Vagina (tissue), 2 donors: ENCODE data around the gene MED13L.

Experiments used
- CTCF ChIP-seq, 3 experiments: fragments of 450-650 bp in 2 of 3; fragments of 200-600 bp in 1 of 3; sonication (generic) in 1 of 3; IDR thresholded peaks; one replicate each; pipeline ENCODE4 v1.5.1; 2017 to 2019; ENCODE audit warnings: antibody characterized with exemption in 3 of 3, mild to moderate bottlenecking in 2 of 3, moderate library complexity in 2 of 3
- POLR2A ChIP-seq, 2 donors: fragments of 450-650 bp; IDR thresholded peaks; one replicate each; pipeline ENCODE4 v1.6.1; 2017; ENCODE audit warnings: antibody characterized with exemption in 2 of 2, mild to moderate bottlenecking in 2 of 2, moderate library complexity in 2 of 2
- POLR2AphosphoS5 ChIP-seq, 2 donors: sonication (generic); formaldehyde crosslinking; IDR thresholded peaks; one replicate each; pipeline ENCODE4 v1.9.0; 2017; ENCODE audit warnings: antibody characterized with exemption in 2 of 2, mild to moderate bottlenecking in 2 of 2, low read depth in 1 of 2; ENCODE audit not compliant: insufficient read depth in 1 of 2

- no peak for TF ChIP-seq CTCF (IDR thresholded peaks at IDR 0.05)
- no peak for TF ChIP-seq POLR2A (IDR thresholded peaks at IDR 0.05)
- TF ChIP-seq POLR2AphosphoS5 (IDR thresholded peaks at IDR 0.05; ENCODE audit: insufficient read depth in 1 of 2, low read depth in 1 of 2): no peak
Observed at GRCh38 chr12:116141833-116142162, 135.7 kb downstream of the MED13L start.
